ENCODE data around the gene CALB2. TPM values are rescaled to one million over a fixed set of nuclear protein-coding genes. Genes with fewer than 3 reads are reported as not detected.

The CALB2 gene
- total RNA-seq, 1 donor, result 1.1 TPM

DNA sequence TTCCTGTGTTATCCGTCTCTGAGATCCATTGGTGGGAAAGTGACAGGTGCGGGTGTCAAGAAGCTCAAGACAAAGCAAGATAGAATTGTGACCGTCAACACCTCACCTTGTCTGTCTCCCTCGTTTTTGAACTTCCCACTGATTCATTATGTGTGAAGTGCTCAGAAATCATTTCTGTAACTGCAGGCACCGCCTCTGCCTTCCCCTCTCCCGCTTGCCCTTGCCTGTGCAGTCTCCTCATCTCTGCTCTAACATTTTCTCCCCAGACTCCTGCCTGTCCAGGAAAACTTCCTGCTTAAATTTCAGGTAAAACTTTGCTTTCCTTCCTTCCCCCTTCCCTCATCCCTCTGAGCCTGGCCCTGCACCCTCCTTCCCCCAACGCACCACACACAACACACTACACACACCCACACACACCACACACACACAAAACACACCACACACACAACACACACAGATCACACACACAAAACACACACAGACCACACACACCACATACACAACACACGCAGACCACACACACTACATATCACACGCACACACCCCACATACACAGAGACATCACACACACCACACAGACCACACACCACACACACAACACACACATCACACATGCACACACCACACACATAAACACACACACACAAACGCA lies 25.7 kb downstream of the CALB2 start:
- Histone ChIP-seq H3K27me3 (ENCODE audit: insufficient read depth, low read length) (no peaks in the 10 kb centered on the region), H2AFZ (ENCODE audit: low read length) (no peak overlapping the region)
- no peak for TF ChIP-seq CTCF (IDR thresholded peaks at IDR 0.05; ENCODE audit: extremely low read depth, low read depth, low read length)

DNA sequence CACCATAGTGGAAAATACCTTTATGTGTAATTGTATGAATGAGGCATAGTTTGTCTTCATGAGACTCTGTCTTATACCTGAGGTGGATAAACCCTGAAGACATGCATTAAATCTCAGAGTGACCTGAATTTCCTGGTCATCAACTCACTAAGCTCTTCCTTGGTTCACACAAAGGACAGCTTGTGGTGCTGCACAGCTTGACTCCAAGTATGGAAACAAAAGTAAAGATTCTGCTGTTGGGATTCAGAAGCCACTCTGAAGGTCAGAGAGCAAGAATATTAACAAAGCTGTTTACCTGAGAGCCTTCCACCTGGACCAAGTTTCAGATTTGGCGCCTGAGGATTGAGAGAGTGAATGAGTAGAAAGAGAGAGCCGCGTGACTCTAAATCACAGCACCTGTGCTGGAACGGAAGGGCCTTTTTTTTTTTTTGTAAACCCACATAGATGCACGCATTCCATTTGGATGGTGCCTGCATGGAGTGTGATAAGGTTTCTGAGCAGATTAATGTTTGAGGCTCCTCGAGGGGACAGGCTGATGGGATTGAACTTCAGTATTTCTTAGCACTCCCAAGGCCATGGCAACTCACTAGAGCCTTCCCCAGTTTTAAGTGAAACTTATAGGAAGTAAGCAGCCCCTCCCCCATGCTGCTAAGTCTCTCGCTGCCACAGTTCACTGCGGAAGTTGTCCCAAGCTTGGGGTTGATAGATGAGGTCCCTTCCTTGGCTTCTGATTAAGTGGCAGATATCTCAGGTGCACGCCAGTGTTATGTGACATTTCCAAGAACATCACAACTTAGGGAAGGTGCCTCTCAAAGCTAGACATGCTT lies 28.7 kb downstream of the CALB2 start:
- Histone ChIP-seq H3K36me3 (ENCODE audit: insufficient read depth, low read length) (no peaks in the 10 kb centered on the region), H4K20me1 (ENCODE audit: insufficient read depth, low read length) (no peaks in the 10 kb centered on the region), H3K79me2 (ENCODE audit: insufficient read depth, low read length) (no peaks in the 10 kb centered on the region), H3K4me3 (ENCODE audit: insufficient read depth, low read length) (no peak overlapping the region), H3K9me3 (ENCODE audit: low read depth, low read length) (no peaks in the 10 kb centered on the region), H3K4me2 (ENCODE audit: insufficient read depth, low read length) (no peak overlapping the region), H3K4me1 (ENCODE audit: insufficient read depth, low read length) (no peaks in the 10 kb centered on the region), H3K27ac (ENCODE audit: low read depth, low read length) (no peak overlapping the region), H2AFZ (ENCODE audit: low read length) (no peak overlapping the region), H3K27me3 (ENCODE audit: insufficient read depth, low read length) (peaks cover 1% of the 10 kb centered on the region)
- TF ChIP-seq CTCF (IDR thresholded peaks at IDR 0.05; ENCODE audit: extremely low read depth, low read depth, low read length), result no peak
- DNase-seq (ENCODE audit: insufficient read length, low spot score, missing footprints), result no peak

More for the DNA sequence above, 25.7 kb downstream of the CALB2 start:
- no peaks in the 10 kb centered on the region for H4K20me1 ChIP-seq (ENCODE audit: insufficient read depth, low read length)
- no peaks in the 10 kb centered on the region for H3K36me3 ChIP-seq (ENCODE audit: insufficient read depth, low read length)
- H3K4me3 ChIP-seq (ENCODE audit: insufficient read depth, low read length), result no peak overlapping the region
- no peak overlapping the region for H3K4me2 ChIP-seq (ENCODE audit: insufficient read depth, low read length)
- H3K27ac ChIP-seq (ENCODE audit: low read depth, low read length), result no peak overlapping the region
- DNase-seq (ENCODE audit: insufficient read length, low spot score, missing footprints), result no peak
- no peaks in the 10 kb centered on the region for H3K79me2 ChIP-seq (ENCODE audit: insufficient read depth, low read length)
- no peaks in the 10 kb centered on the region for H3K9me3 ChIP-seq (ENCODE audit: low read depth, low read length)
- no peaks in the 10 kb centered on the region for H3K4me1 ChIP-seq (ENCODE audit: insufficient read depth, low read length)

- no peak for DNase-seq (ENCODE audit: insufficient read length, low spot score, missing footprints)
- Histone ChIP-seq H2AFZ (ENCODE audit: low read length) (no peak overlapping the region), H3K4me2 (ENCODE audit: insufficient read depth, low read length) (no peak overlapping the region), H3K79me2 (ENCODE audit: insufficient read depth, low read length) (no peaks in the 10 kb centered on the region), H3K27me3 (ENCODE audit: insufficient read depth, low read length) (peaks cover 3% of the 10 kb centered on the region), H3K4me1 (ENCODE audit: insufficient read depth, low read length) (no peaks in the 10 kb centered on the region), H3K27ac (ENCODE audit: low read depth, low read length) (no peak overlapping the region), H4K20me1 (ENCODE audit: insufficient read depth, low read length) (no peaks in the 10 kb centered on the region), H3K9me3 (ENCODE audit: low read depth, low read length) (no peaks in the 10 kb centered on the region), H3K4me3 (ENCODE audit: insufficient read depth, low read length) (no peak overlapping the region), H3K36me3 (ENCODE audit: insufficient read depth, low read length) (no peaks in the 10 kb centered on the region)
- TF ChIP-seq CTCF (IDR thresholded peaks at IDR 0.05; ENCODE audit: extremely low read depth, low read depth, low read length), result no peak
These were observed 30.8 kb downstream of the CALB2 start for GRCh38 chr16:71389330-71389729.

GRCh38 chr16:71396594-71396993 lies 38.1 kb downstream of the CALB2 start:
- peaks cover 3% of the 10 kb centered on the region for H3K27me3 ChIP-seq (ENCODE audit: insufficient read depth, low read length)
- H3K4me2 ChIP-seq (ENCODE audit: insufficient read depth, low read length), result no peak overlapping the region
- TF ChIP-seq CTCF (IDR thresholded peaks at IDR 0.05; ENCODE audit: extremely low read depth, low read depth, low read length), result no peak
- no peaks in the 10 kb centered on the region for H3K79me2 ChIP-seq (ENCODE audit: insufficient read depth, low read length)
- H3K36me3 ChIP-seq (ENCODE audit: insufficient read depth, low read length), result no peaks in the 10 kb centered on the region
- no peaks in the 10 kb centered on the region for H3K4me1 ChIP-seq (ENCODE audit: insufficient read depth, low read length)
- DNase-seq (ENCODE audit: insufficient read length, low spot score, missing footprints), result no peak
- no peak overlapping the region for H2AFZ ChIP-seq (ENCODE audit: low read length)
- no peak overlapping the region for H3K4me3 ChIP-seq (ENCODE audit: insufficient read depth, low read length)
- no peaks in the 10 kb centered on the region for H3K9me3 ChIP-seq (ENCODE audit: low read depth, low read length)
- H3K27ac ChIP-seq (ENCODE audit: low read depth, low read length), result no peak overlapping the region
- no peaks in the 10 kb centered on the region for H4K20me1 ChIP-seq (ENCODE audit: insufficient read depth, low read length)
